ENCODE measurements around the gene DECR2. TPM values are rescaled to one million over a fixed set of nuclear protein-coding genes. Genes with fewer than 3 reads are reported as not detected.

DECR2 gene
- total and polyA plus RNA-seq, 2 of the 13 experiments (the other 11 are each of a cell fraction or from before 2014, with no cell fraction given): 36.3 to 44.6 TPM

DNA sequence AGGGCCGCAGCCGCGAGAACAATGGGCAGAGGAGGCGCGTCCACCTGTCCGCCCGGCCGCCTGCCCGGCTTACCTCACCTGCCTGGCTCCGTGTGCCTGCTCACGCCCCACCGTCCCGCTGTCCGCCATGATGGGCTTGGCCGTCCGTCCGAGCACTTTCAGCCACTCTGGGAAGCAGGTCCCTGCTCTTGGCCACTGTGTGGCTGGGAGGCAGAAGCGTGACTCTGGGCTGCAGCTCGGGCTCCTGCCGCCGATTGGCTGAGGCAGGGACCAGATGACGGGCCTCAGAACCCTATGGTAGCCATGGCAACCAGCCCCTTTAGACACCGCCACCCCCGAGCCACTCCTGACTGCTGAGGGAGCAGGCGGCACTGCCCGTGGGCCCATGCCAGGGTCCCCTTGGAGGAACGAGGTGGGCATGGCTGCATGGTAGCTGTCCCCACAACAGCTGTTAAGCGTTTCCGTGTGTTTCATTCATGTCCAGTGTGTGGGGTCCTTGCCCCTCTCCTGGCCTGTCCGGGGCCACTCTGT is 40.3 kb upstream of the DECR2 start:
- Histone ChIP-seq H3K4me1 (ENCODE audit: insufficient read depth, low read length) (peaks cover 93% of the 10 kb centered on the region), H3K9ac (ENCODE audit: insufficient read depth, low read depth, low read length) (no peak overlapping the region), H4K20me1 (ENCODE audit: insufficient read depth, low read length) (no peaks in the 10 kb centered on the region), H3K27me3 (ENCODE audit: control insufficient read depth in 1 of 2, insufficient read depth in 2 of 2, low read length in 2 of 2) (peaks cover 1 to 13% of the 10 kb centered on the region in 2 experiments; a peak in 4 of 5 replicates), H3K36me3 (replicated peaks in 1 of 2; ENCODE audit: control insufficient read depth in 1 of 2, insufficient read depth in 2 of 2, low read length in 2 of 2) (peaks cover 0 to 2% of the 10 kb centered on the region in 2 experiments; a peak in 1 of 5 replicates), H3K4me3 (replicated peaks in 1 of 3; ENCODE audit: insufficient read depth in 1 of 3, low read depth in 2 of 3, low read length in 3 of 3) (0 out of 6 replicates have a peak overlapping the region, but pooled peaks of 1 of the 3 experiments have one; percentile 73), H2AFZ (ENCODE audit: low read length) (no peak overlapping the region), H3K79me2 (ENCODE audit: insufficient read depth, low read length) (no peaks in the 10 kb centered on the region), H3K9me3 (ENCODE audit: low read length) (no peaks in the 10 kb centered on the region), H3K4me2 (ENCODE audit: low read depth, low read length) (peak overlapping the region; percentile 90), H3K27ac (ENCODE audit: extremely low read length, insufficient read depth, low read length) (peak overlapping the region; percentile 45)
- ATAC-seq: peak; percentile 1; the same call in 2 of the 3 replicates
- no peak for FAIRE-seq
- intact Hi-C loops (cut with micrococcal nuclease; ENCODE audit: unreplicated experiment): loop anchor here (5.0 kb wide), 2 partner anchors 134 to 244 kb away; partner anchors contain the start of gene LUC7L
- in situ Hi-C loops (cut with HindIII; ENCODE audit: extremely low pct_ligation_motif_present, low pct_unique_long_range_greater_than_20kb): loop anchor here (5.0 kb wide), 1 partner anchor 89 kb away; no protein-coding TSS in a partner anchor
- no peak for DNase-seq (ENCODE audit: low spot score)
- WGBS (ENCODE audit: low lambda C conversion rate): over 99% methylated on average over 13 of the region's 30 CpGs
- ChIA-PET CTCF (ENCODE audit: low intra/inter-chr PET ratio, low total read pairs) (interaction anchor here (1.3 to 1.4 kb wide), 2 partner anchors 58 to 88 kb away, joined by 6 to 8 read pairs; no protein-coding TSS in a partner anchor), POLR2A (interaction anchor here (2.7 kb wide), 1 partner anchor 9 kb away, joined by 15 read pairs; the partner anchor contains the start of gene AXIN1)
- no TSS peak for BruUV-seq (replicated peaks)
- TF ChIP-seq, protein P1, sequence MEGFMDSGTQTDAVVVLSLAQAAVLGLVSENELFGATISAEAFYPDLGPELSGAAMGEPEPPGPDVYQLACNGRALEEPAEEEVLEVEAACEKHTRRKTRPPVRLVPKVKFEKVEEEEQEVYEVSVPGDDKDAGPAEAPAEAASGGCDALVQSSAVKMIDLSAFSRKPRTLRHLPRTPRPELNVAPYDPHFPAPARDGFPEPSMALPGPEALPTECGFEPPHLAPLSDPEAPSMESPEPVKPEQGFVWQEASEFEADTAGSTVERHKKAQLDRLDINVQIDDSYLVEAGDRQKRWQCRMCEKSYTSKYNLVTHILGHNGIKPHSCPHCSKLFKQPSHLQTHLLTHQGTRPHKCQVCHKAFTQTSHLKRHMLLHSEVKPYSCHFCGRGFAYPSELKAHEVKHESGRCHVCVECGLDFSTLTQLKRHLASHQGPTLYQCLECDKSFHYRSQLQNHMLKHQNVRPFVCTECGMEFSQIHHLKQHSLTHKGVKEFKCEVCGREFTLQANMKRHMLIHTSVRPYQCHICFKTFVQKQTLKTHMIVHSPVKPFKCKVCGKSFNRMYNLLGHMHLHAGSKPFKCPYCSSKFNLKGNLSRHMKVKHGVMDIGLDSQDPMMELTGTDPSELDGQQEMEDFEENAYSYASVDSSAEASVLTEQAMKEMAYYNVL (CRISPR knock-in tag; IDR thresholded peaks at IDR 0.05; ENCODE audit: borderline replicate concordance): no peak
- peak; percentile 59 for TF ChIP-seq ZBTB38 (CRISPR knock-in tag; IDR thresholded peaks at IDR 0.05)
- peak; percentile 24; the same call in 1 of the 2 replicates for TF ChIP-seq SP2 (CRISPR knock-in tag; IDR thresholded peaks at IDR 0.05)
- TF ChIP-seq ZNF33A (CRISPR knock-in tag; IDR thresholded peaks at IDR 0.05; ENCODE audit: borderline replicate concordance): no peak
- TF ChIP-seq ZNF670 (CRISPR knock-in tag; IDR thresholded peaks at IDR 0.05; ENCODE audit: borderline replicate concordance): no peak
- TF ChIP-seq, protein P2, sequence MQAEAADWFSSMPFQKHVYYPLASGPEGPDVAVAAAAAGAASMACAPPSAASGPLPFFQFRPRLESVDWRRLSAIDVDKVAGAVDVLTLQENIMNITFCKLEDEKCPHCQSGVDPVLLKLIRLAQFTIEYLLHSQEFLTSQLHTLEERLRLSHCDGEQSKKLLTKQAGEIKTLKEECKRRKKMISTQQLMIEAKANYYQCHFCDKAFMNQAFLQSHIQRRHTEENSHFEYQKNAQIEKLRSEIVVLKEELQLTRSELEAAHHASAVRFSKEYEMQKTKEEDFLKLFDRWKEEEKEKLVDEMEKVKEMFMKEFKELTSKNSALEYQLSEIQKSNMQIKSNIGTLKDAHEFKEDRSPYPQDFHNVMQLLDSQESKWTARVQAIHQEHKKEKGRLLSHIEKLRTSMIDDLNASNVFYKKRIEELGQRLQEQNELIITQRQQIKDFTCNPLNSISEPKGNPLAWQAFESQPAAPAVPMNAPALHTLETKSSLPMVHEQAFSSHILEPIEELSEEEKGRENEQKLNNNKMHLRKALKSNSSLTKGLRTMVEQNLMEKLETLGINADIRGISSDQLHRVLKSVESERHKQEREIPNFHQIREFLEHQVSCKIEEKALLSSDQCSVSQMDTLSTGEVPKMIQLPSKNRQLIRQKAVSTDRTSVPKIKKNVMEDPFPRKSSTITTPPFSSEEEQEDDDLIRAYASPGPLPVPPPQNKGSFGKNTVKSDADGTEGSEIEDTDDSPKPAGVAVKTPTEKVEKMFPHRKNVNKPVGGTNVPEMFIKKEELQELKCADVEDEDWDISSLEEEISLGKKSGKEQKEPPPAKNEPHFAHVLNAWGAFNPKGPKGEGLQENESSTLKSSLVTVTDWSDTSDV (CRISPR knock-in tag; IDR thresholded peaks at IDR 0.05): no peak
- no peak for TF ChIP-seq BORCS8-MEF2B (CRISPR knock-in tag; IDR thresholded peaks at IDR 0.05)
- no peak for TF ChIP-seq ZNF878 (CRISPR knock-in tag; IDR thresholded peaks at IDR 0.05)
- TF ChIP-seq NR3C1 (CRISPR knock-in tag; IDR thresholded peaks at IDR 0.05): no peak
- TF ChIP-seq, protein P3, sequence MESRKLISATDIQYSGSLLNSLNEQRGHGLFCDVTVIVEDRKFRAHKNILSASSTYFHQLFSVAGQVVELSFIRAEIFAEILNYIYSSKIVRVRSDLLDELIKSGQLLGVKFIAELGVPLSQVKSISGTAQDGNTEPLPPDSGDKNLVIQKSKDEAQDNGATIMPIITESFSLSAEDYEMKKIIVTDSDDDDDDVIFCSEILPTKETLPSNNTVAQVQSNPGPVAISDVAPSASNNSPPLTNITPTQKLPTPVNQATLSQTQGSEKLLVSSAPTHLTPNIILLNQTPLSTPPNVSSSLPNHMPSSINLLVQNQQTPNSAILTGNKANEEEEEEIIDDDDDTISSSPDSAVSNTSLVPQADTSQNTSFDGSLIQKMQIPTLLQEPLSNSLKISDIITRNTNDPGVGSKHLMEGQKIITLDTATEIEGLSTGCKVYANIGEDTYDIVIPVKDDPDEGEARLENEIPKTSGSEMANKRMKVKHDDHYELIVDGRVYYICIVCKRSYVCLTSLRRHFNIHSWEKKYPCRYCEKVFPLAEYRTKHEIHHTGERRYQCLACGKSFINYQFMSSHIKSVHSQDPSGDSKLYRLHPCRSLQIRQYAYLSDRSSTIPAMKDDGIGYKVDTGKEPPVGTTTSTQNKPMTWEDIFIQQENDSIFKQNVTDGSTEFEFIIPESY (CRISPR knock-in tag; IDR thresholded peaks at IDR 0.05): peak; percentile 46; the same call in 1 of the 2 replicates
- TF ChIP-seq TCF7 (IDR thresholded peaks at IDR 0.05; ENCODE audit: low read depth): no peak
- TF ChIP-seq BRD4 (CRISPR knock-in tag; IDR thresholded peaks at IDR 0.05): peak; percentile 65; the same call in 1 of the 2 replicates
- TF ChIP-seq ZSCAN9 (CRISPR knock-in tag; IDR thresholded peaks at IDR 0.05; ENCODE audit: borderline replicate concordance): no peak
- TF ChIP-seq ZNF558 (CRISPR knock-in tag; IDR thresholded peaks at IDR 0.05; ENCODE audit: borderline replicate concordance): 0 out of 2 replicates have a peak, but pooled peaks have one; percentile 1
- no peak for TF ChIP-seq RBM39 (IDR thresholded peaks at IDR 0.05; ENCODE audit: low read depth, low read length, poor library complexity, severe bottlenecking)
- TF ChIP-seq WIZ (CRISPR knock-in tag; IDR thresholded peaks at IDR 0.05): 0 out of 2 replicates have a peak, but pooled peaks have one; percentile 22

All from HepG2 (cell line).